Measurements from ENCODE around the gene METTL4. TPM values are rescaled to one million over a fixed set of nuclear protein-coding genes. Genes with fewer than 3 reads are reported as not detected.
A peak's percentile ranks its signal among the peaks of the same experiment; 100 is the strongest.

METTL4 gene
- total RNA-seq, 1 donor from 2014 or later, result 7.9 TPM

DNA sequence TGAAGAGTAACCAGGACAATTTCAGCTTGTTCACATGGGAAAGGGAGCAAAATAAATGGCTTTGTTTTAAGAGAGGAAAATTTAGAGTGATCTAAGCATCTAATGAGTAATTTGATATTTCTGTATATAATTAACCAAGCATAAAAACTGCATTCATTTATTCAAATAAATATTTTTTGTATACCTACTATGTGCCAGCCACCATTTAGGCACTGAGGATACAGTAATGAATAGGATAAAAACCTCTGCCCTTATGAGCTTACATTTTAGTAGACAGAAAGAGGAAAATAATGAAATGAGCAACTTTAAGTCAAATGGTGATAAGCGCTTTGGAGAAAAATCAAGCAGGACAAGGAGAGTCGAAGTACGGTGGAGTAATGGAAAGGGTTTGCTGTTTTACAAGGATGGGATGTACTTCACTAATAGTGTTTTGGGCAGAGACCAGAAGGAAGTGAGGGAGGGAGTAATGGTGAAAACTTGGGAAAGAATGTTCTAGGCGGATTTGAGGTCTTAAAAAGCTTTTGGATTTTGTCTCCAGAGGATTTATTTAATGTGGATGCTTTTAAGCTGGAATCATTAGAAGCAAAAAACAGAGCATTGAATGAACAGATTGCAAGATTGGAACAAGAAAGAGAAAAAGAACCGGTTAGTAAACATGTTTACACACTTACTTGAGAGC is 17.5 kb upstream of the METTL4 start:
- no peaks in the 10 kb centered on the region for H3K36me3 ChIP-seq (ENCODE audit: control insufficient read depth, insufficient read depth, low read length)
- DNase-seq (ENCODE audit: low read depth), result no peak
- TF ChIP-seq, protein P1, sequence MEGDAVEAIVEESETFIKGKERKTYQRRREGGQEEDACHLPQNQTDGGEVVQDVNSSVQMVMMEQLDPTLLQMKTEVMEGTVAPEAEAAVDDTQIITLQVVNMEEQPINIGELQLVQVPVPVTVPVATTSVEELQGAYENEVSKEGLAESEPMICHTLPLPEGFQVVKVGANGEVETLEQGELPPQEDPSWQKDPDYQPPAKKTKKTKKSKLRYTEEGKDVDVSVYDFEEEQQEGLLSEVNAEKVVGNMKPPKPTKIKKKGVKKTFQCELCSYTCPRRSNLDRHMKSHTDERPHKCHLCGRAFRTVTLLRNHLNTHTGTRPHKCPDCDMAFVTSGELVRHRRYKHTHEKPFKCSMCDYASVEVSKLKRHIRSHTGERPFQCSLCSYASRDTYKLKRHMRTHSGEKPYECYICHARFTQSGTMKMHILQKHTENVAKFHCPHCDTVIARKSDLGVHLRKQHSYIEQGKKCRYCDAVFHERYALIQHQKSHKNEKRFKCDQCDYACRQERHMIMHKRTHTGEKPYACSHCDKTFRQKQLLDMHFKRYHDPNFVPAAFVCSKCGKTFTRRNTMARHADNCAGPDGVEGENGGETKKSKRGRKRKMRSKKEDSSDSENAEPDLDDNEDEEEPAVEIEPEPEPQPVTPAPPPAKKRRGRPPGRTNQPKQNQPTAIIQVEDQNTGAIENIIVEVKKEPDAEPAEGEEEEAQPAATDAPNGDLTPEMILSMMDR (IDR thresholded peaks at IDR 0.05; ENCODE audit: insufficient read depth, low read length, poor library complexity, severe bottlenecking), result no peak
- no peak overlapping the region for H3K4me3 ChIP-seq (ENCODE audit: low read depth, low read length)
- H3K27me3 ChIP-seq (ENCODE audit: control insufficient read depth, insufficient read depth, low read length), result no peaks in the 10 kb centered on the region

DNA sequence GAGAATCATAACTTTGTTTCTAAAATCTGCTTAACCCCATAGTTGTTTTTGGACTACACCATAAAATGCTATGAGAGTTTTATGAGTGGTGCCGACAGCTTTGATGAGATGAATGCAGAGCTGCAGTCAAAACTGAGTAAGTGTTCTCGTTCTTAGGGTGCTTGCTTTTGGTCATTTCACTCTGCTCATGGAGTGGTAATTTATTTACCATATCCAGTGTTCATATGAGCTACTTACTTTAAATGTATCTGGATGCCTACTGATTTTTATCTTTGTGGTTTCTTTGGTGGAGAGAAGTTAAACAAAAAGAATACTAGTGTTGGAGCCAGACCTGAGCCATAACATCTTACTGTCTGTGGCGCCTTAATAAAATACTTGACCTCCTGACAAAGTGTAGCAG is 16.5 kb upstream of the METTL4 start:
- H3K27me3 ChIP-seq (ENCODE audit: control insufficient read depth, insufficient read depth, low read length), result no peaks in the 10 kb centered on the region
- H3K36me3 ChIP-seq (ENCODE audit: control insufficient read depth, insufficient read depth, low read length), result no peaks in the 10 kb centered on the region
- DNase-seq (ENCODE audit: low read depth), result no peak
- TF ChIP-seq, protein P1 (IDR thresholded peaks at IDR 0.05; ENCODE audit: insufficient read depth, low read length, poor library complexity, severe bottlenecking), result no peak
- no peak overlapping the region for H3K4me3 ChIP-seq (ENCODE audit: low read depth, low read length)

DNA sequence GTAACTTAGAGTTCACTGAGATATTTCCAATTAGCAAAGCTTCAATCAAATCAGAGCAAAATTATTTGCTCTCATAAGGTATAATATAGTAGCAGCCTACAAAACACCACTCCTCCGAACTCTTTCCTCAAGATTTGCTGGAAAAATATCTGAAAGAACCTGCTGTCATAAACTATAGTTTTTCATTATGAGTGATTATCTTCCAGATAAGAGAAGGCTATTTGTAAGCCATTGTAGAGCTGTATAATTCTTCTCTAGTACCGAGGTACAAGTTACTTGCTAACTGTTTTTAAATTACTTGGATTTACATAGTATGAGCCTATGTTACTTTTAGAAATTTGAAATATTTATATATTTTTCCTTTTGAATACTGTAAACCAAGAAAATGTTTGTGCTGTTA is 2.1 kb upstream of the METTL4 start:
- Histone ChIP-seq H3K36me3 (ENCODE audit: control insufficient read depth, insufficient read depth, low read length) (no peaks in the 10 kb centered on the region), H3K4me3 (ENCODE audit: low read depth, low read length) (peak overlapping the region; percentile 74), H3K27me3 (ENCODE audit: control insufficient read depth, insufficient read depth, low read length) (no peaks in the 10 kb centered on the region)
- TF ChIP-seq, protein P1 (IDR thresholded peaks at IDR 0.05; ENCODE audit: insufficient read depth, low read length, poor library complexity, severe bottlenecking), result no peak
- no peak for DNase-seq (ENCODE audit: low read depth)

DNA sequence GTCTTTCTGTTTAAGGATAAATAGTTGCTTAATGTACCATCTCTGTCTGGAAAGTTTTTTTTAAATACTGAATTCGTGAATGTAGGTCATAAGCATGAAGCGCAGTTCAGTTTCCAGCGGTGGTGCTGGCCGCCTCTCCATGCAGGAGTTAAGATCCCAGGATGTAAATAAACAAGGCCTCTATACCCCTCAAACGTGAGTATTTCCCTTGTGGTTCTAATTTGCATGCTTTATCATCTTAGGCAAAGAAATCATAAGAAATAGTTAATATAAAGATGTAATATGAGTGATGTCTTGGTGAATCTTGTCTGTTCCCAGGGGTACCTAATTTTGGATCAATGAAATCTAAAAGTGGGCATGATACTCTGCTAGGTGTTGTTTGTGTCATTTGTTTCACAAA is 1.6 kb upstream of the METTL4 start:
- H3K27me3 ChIP-seq (ENCODE audit: control insufficient read depth, insufficient read depth, low read length), result no peaks in the 10 kb centered on the region
- H3K4me3 ChIP-seq (ENCODE audit: low read depth, low read length), result peak overlapping the region; percentile 74
- no peak for DNase-seq (ENCODE audit: low read depth)
- no peaks in the 10 kb centered on the region for H3K36me3 ChIP-seq (ENCODE audit: control insufficient read depth, insufficient read depth, low read length)
- TF ChIP-seq, protein P1 (IDR thresholded peaks at IDR 0.05; ENCODE audit: insufficient read depth, low read length, poor library complexity, severe bottlenecking), result no peak

DNA sequence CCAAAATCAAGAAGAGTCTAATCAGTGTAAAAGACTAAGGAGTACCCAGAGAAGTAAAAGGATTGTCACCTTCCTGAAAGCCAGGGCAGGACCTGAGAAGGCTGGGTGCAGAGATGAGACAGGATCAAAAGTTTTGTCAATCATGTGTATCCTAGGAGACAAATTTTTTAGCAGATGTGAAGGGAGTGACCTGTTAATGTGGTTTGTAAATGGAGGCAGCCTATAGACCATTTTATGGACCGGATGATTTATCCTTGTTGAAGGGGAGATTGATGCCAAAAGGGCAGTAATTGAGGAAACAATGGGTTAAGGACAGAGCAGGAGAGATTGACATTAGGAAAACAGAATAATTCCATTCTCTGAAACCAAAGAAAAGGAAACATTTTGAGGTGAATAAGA is 865 bp upstream of the METTL4 start:
- TF ChIP-seq, protein P1 (IDR thresholded peaks at IDR 0.05; ENCODE audit: insufficient read depth, low read length, poor library complexity, severe bottlenecking), result no peak
- no peaks in the 10 kb centered on the region for H3K27me3 ChIP-seq (ENCODE audit: control insufficient read depth, insufficient read depth, low read length)
- no peaks in the 10 kb centered on the region for H3K36me3 ChIP-seq (ENCODE audit: control insufficient read depth, insufficient read depth, low read length)
- no peak for DNase-seq (ENCODE audit: low read depth)
- H3K4me3 ChIP-seq (ENCODE audit: low read depth, low read length), result peak overlapping the region; percentile 74

DNA sequence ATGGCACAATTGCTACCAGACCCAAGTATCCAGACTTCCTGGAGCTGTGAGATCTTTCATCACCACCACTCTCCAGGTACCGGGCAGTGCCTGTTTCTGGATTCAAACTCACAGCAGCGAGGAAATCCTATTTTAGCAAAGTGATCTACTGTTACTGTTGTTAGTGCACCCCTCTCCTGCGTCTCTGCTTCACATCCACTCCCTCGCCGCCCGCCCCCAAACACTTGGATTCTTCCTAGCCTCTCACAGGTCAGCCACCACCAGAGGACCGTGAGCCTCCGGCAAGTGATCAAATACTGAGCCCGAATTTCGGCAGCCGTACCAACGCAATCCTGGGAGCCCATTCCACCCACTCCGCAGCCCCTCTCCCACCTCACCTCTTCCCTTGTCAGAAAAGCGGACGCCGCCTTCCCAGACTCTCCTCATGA is 519 bp downstream of the METTL4 start:
- TF ChIP-seq, protein P1 (IDR thresholded peaks at IDR 0.05; ENCODE audit: insufficient read depth, low read length, poor library complexity, severe bottlenecking), result no peak
- H3K36me3 ChIP-seq (ENCODE audit: control insufficient read depth, insufficient read depth, low read length), result no peaks in the 10 kb centered on the region
- H3K4me3 ChIP-seq (ENCODE audit: low read depth, low read length), result peak overlapping the region; percentile 74
- no peaks in the 10 kb centered on the region for H3K27me3 ChIP-seq (ENCODE audit: control insufficient read depth, insufficient read depth, low read length)
- no peak for DNase-seq (ENCODE audit: low read depth)

All from kidney epithelial cell (primary cell).